ENCODE measurements around the gene MMD2.
"Not testable (repeated sequence)": the region's sequence is repeated elsewhere in the genome, so short reads cannot be mapped to it uniquely, and the experiment has no call there.

MMD2 gene

DNA sequence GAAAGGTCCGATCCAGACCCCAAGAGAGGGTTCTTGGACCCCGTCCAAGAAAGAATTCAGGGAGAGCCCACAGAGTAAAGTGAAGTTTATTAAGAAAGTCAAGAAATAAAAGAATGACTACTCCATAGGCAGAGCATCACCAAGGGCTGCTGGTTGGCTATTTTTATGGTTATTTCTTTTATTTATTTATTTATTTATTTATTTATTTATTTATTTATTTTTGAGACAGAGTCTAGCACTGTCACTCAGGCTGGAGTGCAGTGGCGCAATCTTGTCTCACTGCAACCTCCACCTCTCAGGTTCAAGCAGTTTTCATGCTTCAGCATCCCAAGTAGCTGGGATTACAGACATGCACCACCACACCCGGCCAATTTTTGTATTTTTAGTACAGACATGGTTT, 65.8 kb downstream of the MMD2 start:
- not testable (repeated sequence) for DNase-seq

DNA sequence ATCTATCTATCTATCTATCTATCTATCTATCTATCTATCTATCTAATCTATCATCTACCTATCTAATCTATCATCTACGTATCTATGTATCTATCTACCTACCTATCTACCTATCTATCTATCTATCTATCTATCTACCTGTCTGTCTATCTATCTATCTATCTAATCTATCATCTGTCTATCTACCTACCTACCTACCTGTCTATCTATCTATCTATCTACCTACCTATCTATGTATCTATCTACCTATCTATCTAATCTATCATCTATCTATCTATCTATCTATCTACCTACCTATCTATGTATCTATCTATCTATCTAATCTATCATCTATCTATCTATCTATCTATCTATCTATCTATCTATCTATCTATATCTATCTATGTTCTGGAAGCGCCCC, 67.5 kb downstream of the MMD2 start:
- DNase-seq: not testable (repeated sequence)

DNA sequence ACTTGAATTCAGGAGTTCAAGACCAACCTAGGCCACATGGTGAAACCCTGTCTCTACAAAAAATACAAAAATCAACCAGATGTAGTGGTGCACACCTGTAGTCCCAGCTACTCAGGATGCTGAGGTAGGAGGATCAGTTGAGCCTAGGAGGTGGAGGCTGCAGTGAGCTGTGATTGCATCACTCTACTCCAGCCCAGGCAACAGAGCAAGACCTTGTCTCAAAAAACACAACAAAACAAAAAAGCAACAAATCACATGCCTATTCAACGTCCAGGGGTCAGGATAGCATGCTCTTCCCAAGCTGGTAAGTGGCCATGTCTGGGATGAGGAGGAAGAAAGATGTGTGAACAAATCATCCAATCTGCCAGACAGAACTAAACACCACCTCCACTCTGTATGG, 69.3 kb downstream of the MMD2 start:
- DNase-seq: no peak

DNA sequence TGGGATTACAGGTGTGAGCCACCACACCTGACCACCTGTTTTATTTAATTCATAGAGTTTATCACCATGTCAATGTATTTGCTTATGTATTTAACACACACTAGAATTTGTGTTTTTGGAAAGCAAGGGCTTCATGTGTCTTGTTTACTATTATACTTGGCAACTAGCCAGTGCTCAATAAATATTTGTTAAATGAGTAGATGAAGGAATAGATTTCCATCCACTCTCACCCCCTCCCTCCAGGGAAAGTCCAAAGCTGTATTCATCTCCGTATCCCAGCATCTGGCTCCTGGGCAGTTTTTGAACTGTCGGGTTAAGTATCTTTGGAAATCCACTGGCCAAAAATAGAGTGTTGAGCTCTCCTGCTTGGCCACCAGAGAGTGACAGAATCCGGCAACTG, 70.8 kb downstream of the MMD2 start:
- DNase-seq: peak; percentile 68

DNA sequence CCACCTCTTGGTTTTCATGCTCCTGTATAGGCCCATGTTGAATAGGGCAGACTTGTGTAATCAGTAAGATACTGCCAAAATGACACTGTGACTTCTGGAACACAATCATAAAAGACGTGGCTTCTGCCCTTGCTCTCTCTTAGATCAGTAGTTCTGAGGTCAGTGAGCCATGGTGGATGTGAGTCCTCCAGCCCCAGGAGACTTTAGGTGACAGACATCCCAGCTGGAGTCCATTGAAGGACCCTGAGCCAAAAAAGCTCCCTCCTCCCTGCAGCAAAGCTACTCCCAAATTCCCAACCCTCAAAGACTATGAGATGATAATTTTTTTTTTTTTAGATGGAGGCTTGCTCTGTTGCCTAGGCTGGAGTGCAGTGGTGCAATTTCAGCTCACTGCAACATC, 72.3 kb downstream of the MMD2 start:
- no peak for DNase-seq

DNA sequence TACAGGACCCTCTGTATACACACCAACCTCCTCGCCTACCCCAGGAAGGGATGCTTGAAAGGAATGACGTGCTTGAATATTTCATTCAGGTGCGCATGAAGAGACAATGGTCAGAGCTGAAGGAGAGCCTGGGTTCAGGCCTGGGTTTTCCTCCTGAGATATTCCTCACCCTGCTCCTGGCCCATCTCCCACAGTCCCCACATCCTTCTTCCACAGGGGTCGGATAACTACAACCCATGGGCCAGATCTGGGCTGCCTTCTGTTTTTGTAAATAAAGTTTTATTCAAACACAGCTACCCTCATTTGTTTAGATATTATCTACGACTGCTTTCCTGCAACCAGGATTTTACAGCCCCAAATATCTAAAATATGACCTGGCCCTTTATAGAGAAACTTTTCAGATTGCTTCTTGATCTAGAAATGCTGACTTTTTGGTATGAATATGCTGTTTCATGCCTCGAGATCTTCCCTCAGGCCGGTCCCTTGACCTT, 73.6 kb downstream of the MMD2 start:
- DNase-seq: no peak

DNA sequence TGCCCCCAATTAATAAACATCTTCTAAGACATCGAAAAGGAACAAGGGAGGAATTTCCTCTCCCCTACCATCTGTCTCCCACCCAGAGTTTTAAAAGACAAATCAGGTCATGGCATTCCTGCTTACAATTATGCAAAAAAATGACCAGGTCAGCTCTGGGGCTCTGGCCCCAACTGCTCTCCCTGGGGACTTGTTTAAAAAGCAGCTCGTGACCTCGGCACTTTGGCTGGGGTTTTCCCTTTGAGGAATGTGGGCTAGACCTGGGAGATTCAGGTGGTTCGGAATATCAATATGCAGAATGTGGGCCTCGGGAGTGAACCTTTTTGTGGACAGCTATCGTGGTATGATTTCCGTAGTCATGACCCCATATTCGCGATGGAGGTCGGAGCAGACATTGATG, 74.8 kb downstream of the MMD2 start:
- DNase-seq: no peak

DNA sequence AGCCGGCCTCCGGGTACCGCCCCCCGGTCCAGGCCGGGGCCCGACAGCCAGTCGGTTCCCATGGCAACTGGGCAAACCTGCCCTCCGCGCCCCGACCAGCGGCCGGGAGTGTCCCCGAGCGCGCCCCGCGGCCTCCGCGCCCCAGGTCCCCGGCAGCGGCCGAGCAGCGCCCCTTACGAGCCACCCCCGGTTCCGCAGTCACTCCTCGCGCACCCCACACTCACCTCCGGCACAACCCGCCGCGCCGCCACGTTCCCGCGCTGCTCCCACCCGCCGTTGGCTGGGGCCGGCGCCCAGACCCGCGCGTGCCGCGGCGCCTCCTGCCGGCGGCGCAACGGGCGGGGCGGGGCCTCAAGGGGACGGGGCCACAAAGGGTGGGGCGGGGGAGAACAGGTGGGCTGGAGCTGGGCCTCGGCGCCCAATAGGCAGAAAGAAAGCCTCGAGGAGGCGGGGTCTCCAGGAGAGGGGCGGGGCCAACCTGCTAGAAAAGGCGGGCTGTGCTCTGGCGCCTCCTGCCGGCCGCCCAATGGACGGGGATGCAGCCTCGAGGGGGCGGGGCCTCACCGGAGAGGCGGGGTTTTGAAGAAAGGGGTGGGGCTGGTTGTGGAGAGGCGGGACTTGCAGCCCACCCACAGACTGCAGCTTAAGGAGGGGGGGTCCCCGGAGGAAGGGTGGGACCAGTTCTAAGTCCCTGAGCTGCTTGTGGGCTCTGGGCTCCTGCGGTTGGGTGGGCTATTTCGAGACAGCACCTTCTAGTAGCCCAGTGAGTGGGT, 75.4 kb downstream of the MMD2 start, which contains the start of gene RADIL:
Gene RADIL, minus strand, starts transcription at position 345 of the 773 bp plus-strand sequence. CDS start 5,577 bp downstream, outside the sequence.
- peak; percentile 82 for DNase-seq

DNA sequence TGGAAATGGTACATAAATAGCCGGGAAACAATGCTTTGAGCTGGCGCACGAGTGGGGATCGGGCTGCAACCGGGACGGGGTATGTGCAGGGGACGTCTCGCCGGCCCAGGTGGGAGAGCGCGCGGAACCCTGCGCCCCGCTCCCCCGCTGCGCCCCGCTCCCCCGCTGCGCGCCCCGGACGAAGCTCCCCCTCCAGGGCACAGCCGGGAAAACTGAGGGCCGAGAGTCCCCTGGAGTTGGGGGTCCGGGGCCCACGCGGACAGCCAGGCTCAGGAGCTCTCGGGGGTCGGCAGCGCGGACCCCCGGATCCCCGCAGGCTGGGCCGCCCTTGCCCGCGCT, 76.0 kb downstream of the MMD2 start:
- no peak for DNase-seq

DNA sequence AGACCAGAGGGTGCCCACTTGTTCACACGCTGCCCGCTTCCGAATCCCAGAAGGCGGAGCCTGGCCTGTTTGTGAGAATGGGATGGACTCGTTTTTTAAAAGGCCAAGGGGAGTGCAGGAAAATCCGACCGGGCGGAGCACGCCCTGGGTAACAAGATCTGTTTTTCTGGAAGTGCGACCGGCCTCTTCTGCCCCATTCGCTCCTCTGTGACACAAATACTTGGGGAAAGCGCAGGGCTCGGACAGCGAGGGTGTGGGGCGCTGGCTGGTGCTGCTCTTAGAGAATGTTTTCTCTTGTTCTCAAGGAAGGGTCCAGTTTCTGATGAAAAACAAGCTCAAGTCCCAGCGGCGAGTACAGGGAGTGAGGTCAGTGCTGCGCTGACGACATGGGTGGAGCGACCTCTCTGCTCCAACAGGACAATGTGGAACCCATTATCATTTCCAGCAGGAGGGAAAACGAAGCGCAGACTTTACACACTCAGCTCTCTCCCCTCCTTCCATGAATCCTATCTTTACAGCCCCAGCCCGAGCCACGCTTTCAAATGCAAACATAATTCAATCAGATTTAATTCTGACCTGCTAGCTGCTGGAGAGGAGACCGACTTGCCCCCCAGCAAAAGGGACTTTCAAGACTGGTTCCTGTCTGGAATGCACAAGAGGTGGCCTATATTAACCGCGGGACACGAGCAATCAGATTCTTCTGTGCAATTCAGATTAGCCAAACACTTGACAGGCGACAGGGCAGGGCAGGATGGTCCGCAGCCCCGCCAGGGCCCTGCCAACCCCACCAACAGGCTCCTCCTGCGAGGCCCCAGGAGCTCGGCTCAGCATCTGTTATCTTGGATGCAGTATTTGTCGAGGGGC, 76.6 kb downstream of the MMD2 start:
- no peak for DNase-seq

DNA sequence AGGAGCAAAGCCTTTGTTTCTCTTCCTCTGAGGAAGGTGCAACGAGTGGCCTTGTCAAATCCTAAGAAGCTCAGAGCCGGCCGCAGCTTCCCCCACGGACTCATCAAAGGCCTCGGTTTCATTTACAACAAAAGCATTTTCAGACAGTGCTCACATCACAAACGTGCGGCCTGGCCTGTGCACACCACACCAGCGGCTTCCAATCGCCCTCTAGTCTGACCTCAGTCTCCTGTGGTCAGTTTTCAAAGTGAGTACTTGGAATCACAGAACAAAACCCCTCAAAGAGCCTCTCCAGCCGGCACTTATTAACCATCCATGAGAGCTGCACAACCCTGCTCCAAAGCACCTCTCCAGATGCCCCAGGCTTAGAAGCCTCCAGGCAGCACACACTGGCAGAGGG, 78.8 kb downstream of the MMD2 start:
- DNase-seq: no peak

DNA sequence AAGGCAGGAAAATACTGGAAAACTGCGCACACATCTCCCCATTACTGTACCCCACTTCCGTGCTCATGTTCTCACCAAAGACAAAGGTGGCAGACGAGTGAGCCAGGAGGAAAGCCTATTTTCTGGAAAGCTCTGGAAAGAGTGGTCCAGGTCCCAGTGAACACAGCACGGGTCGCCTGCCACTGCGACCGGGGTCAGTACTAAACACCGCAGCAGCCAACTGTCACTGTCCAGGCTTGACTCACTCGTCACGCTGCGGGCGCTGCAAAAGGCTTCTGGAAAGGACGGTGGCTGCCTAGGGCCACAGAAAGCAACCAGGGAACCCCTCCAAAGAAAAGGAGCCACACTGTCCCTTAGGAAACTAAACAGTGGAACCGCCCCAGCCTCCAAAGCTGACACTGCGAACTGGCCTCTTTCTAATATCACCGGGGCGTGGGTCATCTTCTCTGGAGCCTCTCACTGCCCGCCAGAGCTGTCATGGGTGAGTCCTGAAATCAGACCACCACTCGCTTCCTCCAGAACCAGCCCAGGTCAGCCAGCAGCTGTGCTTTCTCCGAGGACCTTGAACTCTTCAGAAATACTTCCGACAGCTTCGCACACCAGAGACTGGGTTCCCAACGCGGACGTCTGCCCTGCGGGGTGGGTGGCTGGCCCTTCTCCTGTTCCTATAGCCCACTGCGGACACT, 79.4 kb downstream of the MMD2 start:
- no peak for DNase-seq

DNA sequence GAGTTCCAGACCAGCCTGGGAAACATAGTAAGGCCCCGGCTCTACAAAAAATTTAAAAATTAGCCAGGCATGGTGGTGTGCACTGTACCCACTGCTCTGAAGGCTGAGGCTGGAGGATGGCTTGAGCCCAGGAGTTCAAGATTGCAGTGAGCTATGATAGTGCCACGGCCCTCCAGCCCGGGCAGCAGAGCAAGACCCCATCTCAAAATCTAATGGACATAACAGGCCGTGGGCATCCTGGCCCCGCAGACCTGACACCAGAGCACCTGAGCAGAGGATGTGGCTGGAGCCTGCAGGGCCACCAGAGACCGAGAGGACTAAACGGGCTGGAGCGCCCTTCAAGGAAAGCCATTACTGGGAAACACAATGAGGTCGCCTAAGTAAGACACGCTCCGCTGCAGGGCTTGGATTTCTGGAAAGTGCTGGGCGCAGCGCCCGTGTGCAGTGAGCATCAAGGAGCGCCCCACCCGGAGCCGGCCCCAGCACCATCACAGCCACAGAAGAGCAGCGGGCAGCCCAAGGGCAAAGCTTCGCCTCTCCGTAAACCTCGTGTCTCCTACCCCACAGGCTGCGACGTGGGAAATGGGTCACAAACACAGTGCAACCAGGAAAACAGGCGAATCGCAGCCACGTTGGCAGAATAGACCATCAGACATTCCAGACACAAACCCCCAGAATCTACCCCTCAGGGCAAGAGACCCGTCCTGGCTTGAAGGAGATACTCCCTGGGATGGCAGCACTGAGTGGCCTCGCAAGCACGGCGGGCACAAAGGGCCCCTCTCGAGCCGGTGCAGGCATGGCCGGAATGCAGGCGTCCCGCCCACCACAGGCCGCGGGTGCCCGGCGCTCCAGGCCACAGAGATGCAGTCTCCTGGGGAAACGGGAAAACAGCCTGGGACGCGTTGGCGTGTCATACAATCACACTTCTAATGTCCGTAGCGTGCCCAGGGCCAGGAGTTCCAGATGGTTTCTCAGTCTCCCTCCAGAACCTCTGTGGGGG, 80.4 kb downstream of the MMD2 start:
- no peak for DNase-seq

DNA sequence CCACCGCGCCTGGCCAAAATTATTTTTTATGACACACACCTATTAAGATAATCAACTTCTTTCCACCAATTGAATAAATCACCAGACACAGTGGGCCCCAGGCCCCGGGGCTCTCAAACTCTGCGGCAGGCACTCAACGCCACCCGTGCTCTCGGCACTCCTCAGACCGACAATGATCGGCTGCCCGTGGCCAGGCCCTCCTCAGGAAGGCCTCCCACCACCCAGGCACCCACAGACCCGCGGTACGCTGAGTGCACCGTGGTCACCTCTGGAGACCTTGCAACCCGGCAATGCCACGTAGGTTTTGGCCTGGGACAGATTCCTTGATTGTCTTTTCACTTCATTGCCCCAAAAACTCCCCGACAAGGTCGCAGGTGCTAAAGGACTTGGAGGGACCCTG, 82.4 kb downstream of the MMD2 start:
- DNase-seq: no peak

DNA sequence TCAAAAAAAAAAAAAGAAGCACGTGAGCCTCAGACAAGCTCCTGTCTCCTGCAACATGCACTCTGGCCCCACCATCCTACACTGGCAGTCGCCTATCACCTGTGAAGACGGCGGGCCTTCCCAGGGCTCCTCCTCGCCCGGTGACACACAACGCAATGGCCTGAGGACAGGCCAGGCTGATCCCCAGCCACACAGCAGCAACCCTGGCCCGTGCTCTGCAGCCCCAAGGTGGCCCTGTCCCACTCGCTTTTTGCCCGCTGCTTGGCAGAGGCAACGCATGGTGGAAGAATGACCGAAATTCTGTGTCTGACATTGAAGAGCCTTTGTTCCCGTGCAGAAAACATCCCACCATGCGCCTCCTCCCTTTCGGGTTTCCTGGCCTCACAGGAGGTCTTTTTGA, 83.6 kb downstream of the MMD2 start:
- no peak for DNase-seq

DNA sequence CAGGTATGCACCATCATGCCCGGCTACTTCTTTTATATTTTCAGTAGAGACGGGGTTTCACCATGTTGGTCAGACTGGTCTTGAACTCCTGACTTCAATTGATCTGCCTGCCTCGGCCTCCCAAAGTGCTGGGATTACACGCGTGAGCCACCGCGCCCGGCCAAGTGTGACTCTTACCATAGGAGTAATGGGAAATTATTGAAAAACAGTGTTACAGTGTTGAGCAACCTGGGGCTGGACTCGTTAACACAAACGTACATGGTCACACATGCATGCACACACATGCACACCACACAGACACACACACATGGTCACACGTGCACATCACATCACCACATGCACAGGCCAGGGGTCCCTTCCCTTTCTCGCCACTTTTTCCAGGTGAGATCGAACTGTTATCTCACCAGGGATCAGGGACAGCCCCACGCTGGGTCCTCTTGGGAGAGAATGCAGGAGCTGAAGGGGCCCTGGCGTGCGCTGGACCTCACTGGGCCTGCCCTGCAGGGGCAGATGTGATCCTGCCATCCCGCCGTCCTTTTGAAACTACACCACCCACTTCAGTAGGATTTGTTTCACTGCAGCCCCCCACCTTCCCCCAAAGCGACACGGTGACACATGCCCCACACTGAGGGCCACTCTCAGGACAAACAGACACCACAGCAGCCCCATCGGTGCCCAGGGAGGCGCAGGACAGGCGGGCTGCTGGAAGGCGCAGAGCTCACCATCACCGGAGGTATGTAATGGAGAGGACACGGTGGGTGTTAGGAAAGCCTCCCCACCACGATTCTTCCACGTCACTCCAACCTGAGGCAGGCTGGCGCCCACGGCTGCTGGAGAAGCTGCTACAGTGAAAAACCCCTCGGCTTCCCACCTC, 85.7 kb downstream of the MMD2 start:
- DNase-seq: no peak

DNA sequence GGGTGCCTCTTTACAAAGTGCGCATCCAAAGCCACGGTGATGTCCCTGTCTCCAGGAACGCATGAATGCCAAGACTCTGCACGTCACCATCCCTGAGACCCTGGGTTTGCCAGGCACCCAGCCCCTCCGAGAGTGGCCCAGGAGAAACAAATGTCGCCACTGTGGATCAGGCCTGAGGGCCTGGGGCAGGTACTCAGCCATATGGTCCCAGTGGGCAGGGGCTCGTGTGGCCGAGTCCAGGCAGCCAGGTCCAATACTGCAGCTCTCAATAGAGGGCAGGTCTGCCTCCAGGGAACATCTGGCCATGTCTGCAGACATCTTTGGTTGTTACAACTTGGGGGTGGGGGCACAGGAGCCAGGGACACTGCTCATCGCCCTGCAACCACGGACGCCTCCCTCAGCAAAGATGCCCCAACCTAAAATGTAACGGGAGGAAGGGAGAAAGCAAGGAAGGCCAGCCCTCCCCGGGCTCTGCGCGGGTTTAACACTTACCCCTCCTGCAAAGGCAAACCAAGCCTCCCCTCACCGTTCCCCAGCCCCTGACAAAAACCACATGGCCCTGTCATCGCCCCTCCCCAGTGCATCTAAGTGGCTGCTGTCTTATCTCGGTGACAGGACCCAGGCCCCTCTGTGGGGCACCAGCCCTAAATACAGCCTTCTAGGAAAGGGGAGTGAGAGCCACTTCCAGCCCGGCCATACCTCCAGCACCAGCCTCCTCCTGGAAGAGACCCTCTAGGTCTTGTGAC, 86.9 kb downstream of the MMD2 start:
- no peak for DNase-seq

DNA sequence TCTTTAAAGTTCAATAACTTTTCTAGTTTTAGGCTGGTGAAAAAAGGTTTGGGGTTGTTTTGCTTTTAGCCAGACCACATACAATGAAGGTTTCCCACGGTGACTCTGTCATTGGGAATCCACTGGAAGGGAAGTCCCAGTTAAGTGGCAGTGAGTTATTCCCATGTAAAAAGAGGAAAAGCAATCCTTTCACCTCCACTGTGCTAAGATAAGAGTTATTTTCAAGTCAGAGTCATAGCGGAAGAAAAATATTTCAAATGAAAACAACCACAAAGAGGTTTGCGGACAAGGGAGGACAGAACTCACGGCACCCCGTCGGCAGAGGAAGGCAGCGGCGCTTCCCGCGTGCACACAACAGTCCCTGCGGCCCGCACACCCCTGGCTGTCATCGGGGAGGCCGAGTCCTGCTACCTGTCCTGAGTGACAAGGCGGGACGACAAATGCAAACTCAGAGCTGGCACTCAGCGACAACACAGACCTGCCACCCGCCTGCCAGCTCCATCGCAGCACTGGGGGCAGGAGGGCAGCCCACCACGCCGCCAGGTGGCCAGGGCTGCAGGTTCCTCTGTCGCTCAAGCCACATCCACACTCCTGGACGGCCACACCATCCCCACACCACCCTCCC, 87.8 kb downstream of the MMD2 start:
- no peak for DNase-seq

DNA sequence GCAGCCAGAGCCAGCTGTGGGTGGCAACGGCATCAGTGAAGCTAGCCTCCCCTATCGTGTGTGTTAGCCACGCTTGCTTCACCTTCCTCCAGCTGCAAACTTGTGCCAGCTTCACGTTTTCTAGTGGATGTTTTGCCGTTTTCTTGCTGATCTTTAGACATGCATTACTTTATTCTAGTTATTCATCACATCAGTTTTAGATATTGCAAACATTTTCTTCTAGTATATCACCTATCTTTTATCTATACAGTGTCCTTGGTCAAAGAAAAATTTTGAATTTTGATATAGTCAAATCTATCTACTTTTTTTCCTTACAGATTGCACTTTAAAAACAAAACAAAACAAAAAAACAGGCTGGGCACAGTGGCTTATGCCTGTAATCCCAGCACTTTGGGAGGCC, 90.5 kb downstream of the MMD2 start:
- no peak for DNase-seq

All from NCI-H2029 (cell line).